CD4-positive, alpha-beta T cell (primary cell): ENCODE measurements around the gene SLC35E3. TPM values are rescaled to one million over a fixed set of nuclear protein-coding genes. Genes with fewer than 3 reads are reported as not detected.

Experiments used
- ATAC-seq: fragments of 200-7000 bp; cut with Tn5 transposase; one replicate; pipeline ENCODE4 v1.10.0; 2022; ENCODE audit warnings: mild to moderate bottlenecking; ENCODE audit not compliant: poor library complexity
- CTCF ChIA-PET: fragments of 350-600 bp; sonication (Branson Sonifier 250); formaldehyde crosslinking; loops from one replicate; lab custom pipeline; 2021; ENCODE audit warnings: antibody characterized with exemption, inconsistent platforms; lab: Charles Lee
- POLR2A ChIA-PET: fragments of 350-600 bp; sonication (Branson Sonifier 250); formaldehyde crosslinking; loops from one replicate; lab custom pipeline; 2021; ENCODE audit warnings: antibody characterized with exemption, inconsistent platforms; lab: Charles Lee
- DNase-seq, 14 experiments: peaks; one replicate each; pipeline ENCODE4 v3.0.0-alpha.2; 2013 to 2020; ENCODE audit warnings: mixed read lengths in 2 of 14
- H3K27ac ChIP-seq, 2 donors: one replicate each; pipeline versions ENCODE4 v1.5.1 to v1.7.0; 2013; ENCODE audit warnings: low read length in 2 of 2, low read depth in 1 of 2, mild to moderate bottlenecking in 1 of 2
- H3K27me3 ChIP-seq, 2 experiments: 1 replicate in 1 of 2; 2 replicates in 1 of 2; pipeline versions ENCODE4 v1.6.1 to v1.7.0; 2013; ENCODE audit warnings: low read length in 2 of 2, control low read depth in 1 of 2, mild to moderate bottlenecking in 1 of 2, moderate library complexity in 1 of 2; ENCODE audit not compliant: insufficient read depth in 2 of 2, control insufficient read depth in 1 of 2
- H3K36me3 ChIP-seq: one replicate; pipeline ENCODE4 v1.6.1; 2013; ENCODE audit warnings: low read length, control low read depth; ENCODE audit not compliant: insufficient read depth
- H3K4me1 ChIP-seq: one replicate; pipeline ENCODE4 v1.6.1; 2013; ENCODE audit warnings: low read length, control low read depth; ENCODE audit not compliant: insufficient read depth
- H3K4me3 ChIP-seq: one replicate; pipeline ENCODE4 v1.5.1; 2013; ENCODE audit warnings: mild to moderate bottlenecking, low read length, moderate library complexity
- H3K9me3 ChIP-seq, 2 experiments: 1 replicate in 1 of 2; 2 replicates in 1 of 2; pipeline versions ENCODE4 v1.6.1 to v1.7.0; 2013; ENCODE audit warnings: low read length in 2 of 2, mild to moderate bottlenecking in 2 of 2, control low read depth in 1 of 2, moderate library complexity in 1 of 2; ENCODE audit not compliant: control insufficient read depth in 1 of 2, insufficient read depth in 1 of 2
- H3K27ac Mint-ChIP-seq: one replicate; pipeline ENCODE4 v1.8.0; 2020; ENCODE audit warnings: mixed read lengths
- H3K27me3 Mint-ChIP-seq: one replicate; pipeline ENCODE4 v1.8.0; 2021; ENCODE audit warnings: mixed read lengths
- H3K36me3 Mint-ChIP-seq: one replicate; pipeline ENCODE4 v1.8.0; 2021; ENCODE audit warnings: low read depth, mixed read lengths
- H3K4me1 Mint-ChIP-seq: one replicate; pipeline ENCODE4 v1.8.0; 2021; ENCODE audit warnings: low read depth, mixed read lengths
- H3K4me3 Mint-ChIP-seq: one replicate; pipeline ENCODE4 v1.8.0; 2020; ENCODE audit warnings: mild to moderate bottlenecking, mixed read lengths
- H3K9me3 Mint-ChIP-seq: one replicate; pipeline ENCODE4 v1.8.0; 2020; ENCODE audit warnings: mixed read lengths
- CTCF ChIP-seq: fragments of 200-600 bp; IDR thresholded peaks from one replicate; pipeline ENCODE4 v1.8.0; 2022; ENCODE audit warnings: antibody characterized with exemption, mild to moderate bottlenecking
- intact Hi-C, 2 experiments: fragments of 100-400 bp; cut with DNase I in 1 of 2; cut with micrococcal nuclease in 1 of 2; formaldehyde crosslinking; loops; one replicate each; pipeline versions ENCODE4 v1.15.1 to v1.9.0; 2023 to 2025; cut with DNase I, micrococcal nuclease
- total RNA-seq, 174 experiments: library from RNA in 2 of 174; stranded (reverse) in 2 of 174; gene quantifications; one replicate each; pipeline ENCODE4 v1.2.3 and lab custom pipeline; 2021 to 2026

The SLC35E3 gene
- total RNA-seq, 2 experiments from 2014 or later, result 3.5 to 6.1 TPM

- Mint-ChIP-seq H3K27me3 (no peaks in the 10 kb centered on the region), H3K4me1 (peaks cover 31% of the 10 kb centered on the region), H3K27ac (peak overlapping the region; percentile 53), H3K9me3 (no peaks in the 10 kb centered on the region), H3K4me3 (no peak overlapping the region), H3K36me3 (peaks cover 11% of the 10 kb centered on the region)
- no peak overlapping the region for H3K27ac ChIP-seq
- intact Hi-C loops, result no loop called here
- no peak overlapping the region for H3K4me3 ChIP-seq
- peaks cover 10% of the 10 kb centered on the region for H3K4me1 ChIP-seq
- ChIA-PET POLR2A (interaction anchor here (2.1 kb wide), 1 partner anchor 38 kb away, joined by 7 read pairs; the partner anchor contains the start of gene MDM2), CTCF (no interaction called here)
- TF ChIP-seq CTCF, result no peak
- ATAC-seq (no peak), DNase-seq (no peak)
- no peaks in the 10 kb centered on the region for H3K27me3 ChIP-seq
- H3K9me3 ChIP-seq, result no peaks in the 10 kb centered on the region
- peaks cover 9% of the 10 kb centered on the region for H3K36me3 ChIP-seq
Observed at GRCh38 chr12:68769941-68770340, 24.0 kb downstream of the SLC35E3 start.

GRCh38 chr12:68771223-68771925 is 25.4 kb downstream of the SLC35E3 start:
- Mint-ChIP-seq H3K9me3 (no peaks in the 10 kb centered on the region), H3K4me1 (peaks cover 31% of the 10 kb centered on the region), H3K27ac (peak overlapping the region; percentile 53), H3K27me3 (no peaks in the 10 kb centered on the region), H3K36me3 (peaks cover 11% of the 10 kb centered on the region), H3K4me3 (no peak overlapping the region)
- DNase-seq, result no peak
- POLR2A ChIA-PET, result interaction anchor here (2.1 kb wide), 1 partner anchor 37 kb away, joined by 7 read pairs; the partner anchor contains the start of gene MDM2
- no peaks in the 10 kb centered on the region for H3K9me3 ChIP-seq
- intact Hi-C loops, result no loop called here
- H3K4me1 ChIP-seq, result peaks cover 10% of the 10 kb centered on the region
- TF ChIP-seq CTCF, result no peak
- no peaks in the 10 kb centered on the region for H3K27me3 ChIP-seq
- H3K27ac ChIP-seq, result no peak overlapping the region
- no peak overlapping the region for H3K4me3 ChIP-seq
- H3K36me3 ChIP-seq, result peaks cover 9% of the 10 kb centered on the region
- ATAC-seq, result no peak
- CTCF ChIA-PET, result no interaction called here

DNA sequence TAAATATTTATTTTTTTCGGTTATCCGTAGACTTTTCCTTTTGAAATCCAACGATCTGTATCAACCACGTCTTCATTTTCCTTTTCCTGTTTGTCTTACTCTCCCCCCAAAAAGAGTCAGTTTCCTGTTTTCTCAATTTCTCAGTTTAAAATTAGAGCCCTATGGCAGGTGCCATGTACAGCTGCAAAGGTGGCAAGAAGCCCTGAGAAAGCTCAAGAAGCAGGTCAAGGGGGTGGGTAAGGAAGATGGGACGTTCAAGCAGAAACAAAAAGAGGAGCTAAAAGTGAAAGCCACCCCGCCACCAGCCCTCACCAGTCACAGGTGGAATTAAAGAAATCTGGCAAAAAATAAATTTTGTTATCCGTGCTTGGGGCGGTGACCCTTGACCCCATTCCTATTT is 26.7 kb downstream of the SLC35E3 start:
- Histone ChIP-seq H3K27ac (no peak overlapping the region), H3K36me3 (no peaks in the 10 kb centered on the region), H3K9me3 (no peaks in the 10 kb centered on the region), H3K27me3 (no peaks in the 10 kb centered on the region), H3K4me1 (peaks cover 10% of the 10 kb centered on the region), H3K4me3 (no peak overlapping the region)
- Mint-ChIP-seq H3K4me1 (peaks cover 31% of the 10 kb centered on the region), H3K4me3 (peak overlapping the region; percentile 43), H3K27ac (peak overlapping the region; percentile 72), H3K27me3 (no peaks in the 10 kb centered on the region), H3K9me3 (no peaks in the 10 kb centered on the region), H3K36me3 (no peaks in the 10 kb centered on the region)
- no peak for TF ChIP-seq CTCF
- CTCF ChIA-PET, result no interaction called here
- POLR2A ChIA-PET, result interaction anchor here (1.2 to 1.3 kb wide), 2 partner anchors 26 to 35 kb away, joined by 5 to 15 read pairs; partner anchors contain the start of genes MDM2 and SLC35E3
- peak in 1 of 14 experiments; percentile 23 for DNase-seq
- ATAC-seq, result no peak
- intact Hi-C loops, result no loop called here
